WTC11 (cell line): ENCODE data around the gene RGS6.

Experiments
- ATF1 ChIP-seq: sonication (generic); formaldehyde crosslinking; IDR thresholded peaks from 2 replicates; pipeline ENCODE4 v1.8.1; 2023; ENCODE audit warnings: mild to moderate bottlenecking, moderate library complexity, missing genetic modification reagents
- ATF2 ChIP-seq: sonication (generic); formaldehyde crosslinking; IDR thresholded peaks from 2 replicates; pipeline ENCODE4 v1.8.1; 2022; ENCODE audit warnings: low read depth, missing genetic modification reagents, borderline replicate concordance
- CBFB ChIP-seq: sonication (generic); formaldehyde crosslinking; IDR thresholded peaks from 2 replicates; pipeline ENCODE4 v1.8.1; 2022; ENCODE audit warnings: mild to moderate bottlenecking, low read depth, missing genetic modification reagents
- ETV6 ChIP-seq: sonication (generic); formaldehyde crosslinking; IDR thresholded peaks from 2 replicates; pipeline ENCODE4 v1.8.1; 2022; ENCODE audit warnings: mild to moderate bottlenecking, missing genetic modification reagents
- GABPB1 ChIP-seq: sonication (generic); formaldehyde crosslinking; IDR thresholded peaks from 2 replicates; pipeline ENCODE4 v1.8.1; 2023; ENCODE audit warnings: mild to moderate bottlenecking, missing genetic modification reagents
- MLX ChIP-seq: sonication (generic); formaldehyde crosslinking; IDR thresholded peaks from 2 replicates; pipeline ENCODE4 v1.8.1; 2023; ENCODE audit warnings: mild to moderate bottlenecking, missing genetic modification reagents, moderate library complexity
- PREB ChIP-seq: sonication (generic); formaldehyde crosslinking; IDR thresholded peaks from 2 replicates; pipeline ENCODE4 v1.8.1; 2022; ENCODE audit warnings: mild to moderate bottlenecking, missing genetic modification reagents, moderate library complexity, borderline replicate concordance
- ZBTB43 ChIP-seq: sonication (generic); formaldehyde crosslinking; IDR thresholded peaks from 2 replicates; pipeline ENCODE4 v1.8.1; 2023; ENCODE audit warnings: mild to moderate bottlenecking, missing genetic modification reagents
- TF ChIP-seq, protein P1 (sequence below): fragments of 200-600 bp; IDR thresholded peaks from 2 replicates; pipeline ENCODE4 v1.8.0; 2022; ENCODE audit warnings: antibody characterized with exemption

DNA sequence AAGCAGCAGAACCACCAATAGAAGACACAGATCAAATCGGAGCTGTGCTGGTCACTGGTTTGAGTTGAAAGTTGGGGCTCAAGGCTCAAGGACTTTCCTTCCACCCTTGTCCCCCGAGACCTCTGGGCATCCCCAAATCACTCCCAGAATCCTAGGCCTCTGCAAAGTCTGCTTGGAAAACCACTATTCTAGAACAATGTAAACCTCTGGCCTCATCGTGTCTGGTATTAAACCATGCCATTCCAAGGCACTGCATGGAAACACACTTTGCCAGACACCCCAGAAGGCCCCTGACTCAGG is 673.6 kb downstream of the RGS6 start:
- TF ChIP-seq ATF2 (CRISPR knock-in tag) (no peak), ATF1 (CRISPR knock-in tag) (no peak), ETV6 (CRISPR knock-in tag) (no peak), MLX (CRISPR knock-in tag) (no peak), PREB (CRISPR knock-in tag) (no peak), GABPB1 (CRISPR knock-in tag) (no peak), ZBTB43 (CRISPR knock-in tag) (no peak), CBFB (CRISPR knock-in tag) (no peak)
- TF ChIP-seq, protein P1, sequence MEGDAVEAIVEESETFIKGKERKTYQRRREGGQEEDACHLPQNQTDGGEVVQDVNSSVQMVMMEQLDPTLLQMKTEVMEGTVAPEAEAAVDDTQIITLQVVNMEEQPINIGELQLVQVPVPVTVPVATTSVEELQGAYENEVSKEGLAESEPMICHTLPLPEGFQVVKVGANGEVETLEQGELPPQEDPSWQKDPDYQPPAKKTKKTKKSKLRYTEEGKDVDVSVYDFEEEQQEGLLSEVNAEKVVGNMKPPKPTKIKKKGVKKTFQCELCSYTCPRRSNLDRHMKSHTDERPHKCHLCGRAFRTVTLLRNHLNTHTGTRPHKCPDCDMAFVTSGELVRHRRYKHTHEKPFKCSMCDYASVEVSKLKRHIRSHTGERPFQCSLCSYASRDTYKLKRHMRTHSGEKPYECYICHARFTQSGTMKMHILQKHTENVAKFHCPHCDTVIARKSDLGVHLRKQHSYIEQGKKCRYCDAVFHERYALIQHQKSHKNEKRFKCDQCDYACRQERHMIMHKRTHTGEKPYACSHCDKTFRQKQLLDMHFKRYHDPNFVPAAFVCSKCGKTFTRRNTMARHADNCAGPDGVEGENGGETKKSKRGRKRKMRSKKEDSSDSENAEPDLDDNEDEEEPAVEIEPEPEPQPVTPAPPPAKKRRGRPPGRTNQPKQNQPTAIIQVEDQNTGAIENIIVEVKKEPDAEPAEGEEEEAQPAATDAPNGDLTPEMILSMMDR: no peak
